B cell (primary cell): ENCODE data around the gene CERS6. TPM values are rescaled to one million over a fixed set of nuclear protein-coding genes. Genes with fewer than 3 reads are reported as not detected.

Source experiments
- ATAC-seq: fragments of 200-7000 bp; cut with Tn5 transposase; one replicate; pipeline ENCODE4 v1.10.0; 2021; ENCODE audit warnings: low read depth, mild to moderate bottlenecking, moderate number of reproducible peaks, moderate library complexity
- CTCF ChIA-PET: fragments of 350-600 bp; sonication (Branson Sonifier 250); formaldehyde crosslinking; loops from one replicate; lab custom pipeline; 2021; ENCODE audit warnings: antibody characterized with exemption, inconsistent platforms; lab: Charles Lee
- POLR2A ChIA-PET: fragments of 350-600 bp; sonication (Branson Sonifier 250); formaldehyde crosslinking; loops from one replicate; lab custom pipeline; 2021; ENCODE audit warnings: antibody characterized with exemption; lab: Charles Lee
- DNase-seq: peaks from one replicate; pipeline ENCODE4 v3.0.0; 2013
- H2AFZ ChIP-seq: 2 replicates; pipeline ENCODE4 v1.6.1; 2012; ENCODE audit warnings: mild to moderate bottlenecking, low read depth, low read length; ENCODE audit not compliant: insufficient read depth, poor library complexity, severe bottlenecking
- H3K27ac ChIP-seq, 2 donors: 1 replicate in 1 of 2; 2 replicates in 1 of 2; pipeline ENCODE4 v1.5.1; 2012 to 2013; ENCODE audit warnings: low read length in 2 of 2, mild to moderate bottlenecking in 2 of 2, moderate library complexity in 1 of 2
- H3K27me3 ChIP-seq, 4 experiments: fragments of 200-600 bp in 1 of 4; sonication (generic) in 1 of 4; replicated peaks in 1 of 4; 1 replicate in 2 of 4; 2 replicates in 2 of 4; pipeline versions ENCODE4 v1.6.1 to v1.7.0; 2013 to 2016; ENCODE audit warnings: low read length in 3 of 4, mild to moderate bottlenecking in 2 of 4, mixed read lengths in 1 of 4, moderate library complexity in 1 of 4; ENCODE audit not compliant: insufficient read depth in 4 of 4, control insufficient read depth in 3 of 4; ENCODE audit errors: control extremely low read depth in 1 of 4
- H3K36me3 ChIP-seq, 2 experiments: replicated peaks in 1 of 2; 1 replicate in 1 of 2; 2 replicates in 1 of 2; pipeline versions ENCODE4 v1.6.1 to v1.7.1; 2013; ENCODE audit warnings: low read length in 1 of 2; ENCODE audit not compliant: insufficient read depth in 2 of 2, control insufficient read depth in 1 of 2; ENCODE audit errors: control extremely low read depth in 1 of 2, extremely low read depth in 1 of 2
- H3K4me1 ChIP-seq, 2 donors: fragments of 200-600 bp in 1 of 2; sonication (generic) in 1 of 2; 1 replicate in 1 of 2; 2 replicates in 1 of 2; pipeline versions ENCODE4 v1.5.1 to v1.6.1; 2013 to 2017; ENCODE audit warnings: low read length in 2 of 2; ENCODE audit not compliant: control insufficient read depth in 2 of 2, insufficient read depth in 2 of 2
- H3K4me2 ChIP-seq: replicated peaks from 2 replicates; pipeline ENCODE3; 2012; ENCODE audit warnings: mild to moderate bottlenecking, low read depth, low read length; ENCODE audit not compliant: poor library complexity, severe bottlenecking
- H3K4me3 ChIP-seq, 5 experiments: fragments of 200-600 bp in 1 of 5; sonication (generic) in 1 of 5; 1 replicate in 3 of 5; 2 replicates in 2 of 5; pipeline versions ENCODE4 v1.5.1 to v1.7.0; 2011 to 2016; ENCODE audit warnings: low read length in 4 of 5, mild to moderate bottlenecking in 4 of 5, low read depth in 2 of 5, control low read depth in 1 of 5, moderate library complexity in 1 of 5; ENCODE audit not compliant: insufficient read depth in 1 of 5; ENCODE audit errors: control extremely low read depth in 1 of 5, extremely low read depth in 1 of 5
- H3K79me2 ChIP-seq: fragments of 200-600 bp; sonication (generic); one replicate; pipeline ENCODE4 v1.6.0; 2016; ENCODE audit warnings: low read length; ENCODE audit not compliant: control insufficient read depth, insufficient read depth
- H3K9ac ChIP-seq: fragments of 200-600 bp; sonication (generic); 2 replicates; pipeline ENCODE4 v1.6.1; 2017; ENCODE audit warnings: mild to moderate bottlenecking, low read length, moderate library complexity
- H3K9me3 ChIP-seq, 3 donors: one replicate each; pipeline versions ENCODE4 v1.6.1 to v1.7.1; 2013; ENCODE audit warnings: low read length in 2 of 3; ENCODE audit not compliant: control insufficient read depth in 2 of 3, insufficient read depth in 1 of 3; ENCODE audit errors: control extremely low read depth in 1 of 3
- H4K20me1 ChIP-seq: 2 replicates; pipeline ENCODE4 v1.6.0; 2012; ENCODE audit warnings: mild to moderate bottlenecking, low read length; ENCODE audit not compliant: insufficient read depth, control insufficient read depth, poor library complexity, severe bottlenecking
- H3K27ac Mint-ChIP-seq: one replicate; pipeline ENCODE4 v1.8.0; 2021; ENCODE audit warnings: mixed read lengths
- H3K27me3 Mint-ChIP-seq: one replicate; pipeline ENCODE4 v1.8.0; 2021; ENCODE audit warnings: mixed read lengths
- H3K4me1 Mint-ChIP-seq: one replicate; pipeline ENCODE4 v1.8.0; 2021; ENCODE audit warnings: mixed read lengths
- H3K4me3 Mint-ChIP-seq: one replicate; pipeline ENCODE4 v1.8.0; 2021; ENCODE audit warnings: mixed read lengths
- H3K9me3 Mint-ChIP-seq: one replicate; pipeline ENCODE4 v1.8.0; 2022; ENCODE audit warnings: mixed read lengths; ENCODE audit not compliant: insufficient read depth
- EZH2 ChIP-seq: IDR thresholded peaks from 2 replicates; pipeline ENCODE4 v1.6.1; 2012; ENCODE audit warnings: borderline replicate concordance, low read depth, mild to moderate bottlenecking, moderate library complexity, low read length; ENCODE audit not compliant: insufficient read depth, poor library complexity, severe bottlenecking
- WGBS: methylation state at CpG from one replicate; pipeline ENCODE4 v1.1.5; 2013; ENCODE audit warnings: missing lambda C conversion rate; ENCODE audit not compliant: insufficient coverage; 5-methylcytosine and 5-hydroxymethylcytosine counted together
- intact Hi-C: fragments of 100-400 bp; cut with micrococcal nuclease; formaldehyde crosslinking; loops from one replicate; pipeline ENCODE4 v1.10.0; 2022
- polyA plus RNA-seq: library from polyadenylated mRNA; depleted of rRNA; stranded (reverse); fragments of >200 nt; gene quantifications from 2 replicates; pipeline ENCODE4 v1.2.3, GENCODE V29; 2012
- total RNA-seq, 2 donors: library from RNA; stranded (reverse); fragments of 120-200 nt in 1 of 2; gene quantifications; 1 replicate in 1 of 2; 2 replicates in 1 of 2; pipeline versions ENCODE4 v1.2.3 to v1.2.4, GENCODE V29; 2013 to 2022
- TF ChIP-seq, protein P1 (sequence below): fragments of 200-600 bp; IDR thresholded peaks from one replicate; pipeline ENCODE4 v1.8.0; 2022; ENCODE audit warnings: antibody characterized with exemption, mild to moderate bottlenecking

The CERS6 gene
- total and polyA plus RNA-seq, 2 donors (not counting 1 experiment from before 2014, with no cell fraction given): 2.2 to 5.5 TPM

- peaks cover 12% of the 10 kb centered on the region for H3K4me1 Mint-ChIP-seq
- ChIA-PET POLR2A (no interaction called here), CTCF (interaction anchor here (1.0 kb wide), 1 partner anchor 402 kb away, joined by 3 read pairs; no protein-coding TSS in a partner anchor)
- H3K9me3 Mint-ChIP-seq: no peaks in the 10 kb centered on the region
- intact Hi-C loops: no loop called here
- TF ChIP-seq, protein P1, sequence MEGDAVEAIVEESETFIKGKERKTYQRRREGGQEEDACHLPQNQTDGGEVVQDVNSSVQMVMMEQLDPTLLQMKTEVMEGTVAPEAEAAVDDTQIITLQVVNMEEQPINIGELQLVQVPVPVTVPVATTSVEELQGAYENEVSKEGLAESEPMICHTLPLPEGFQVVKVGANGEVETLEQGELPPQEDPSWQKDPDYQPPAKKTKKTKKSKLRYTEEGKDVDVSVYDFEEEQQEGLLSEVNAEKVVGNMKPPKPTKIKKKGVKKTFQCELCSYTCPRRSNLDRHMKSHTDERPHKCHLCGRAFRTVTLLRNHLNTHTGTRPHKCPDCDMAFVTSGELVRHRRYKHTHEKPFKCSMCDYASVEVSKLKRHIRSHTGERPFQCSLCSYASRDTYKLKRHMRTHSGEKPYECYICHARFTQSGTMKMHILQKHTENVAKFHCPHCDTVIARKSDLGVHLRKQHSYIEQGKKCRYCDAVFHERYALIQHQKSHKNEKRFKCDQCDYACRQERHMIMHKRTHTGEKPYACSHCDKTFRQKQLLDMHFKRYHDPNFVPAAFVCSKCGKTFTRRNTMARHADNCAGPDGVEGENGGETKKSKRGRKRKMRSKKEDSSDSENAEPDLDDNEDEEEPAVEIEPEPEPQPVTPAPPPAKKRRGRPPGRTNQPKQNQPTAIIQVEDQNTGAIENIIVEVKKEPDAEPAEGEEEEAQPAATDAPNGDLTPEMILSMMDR: no peak
- no peak for TF ChIP-seq EZH2
- no peaks in the 10 kb centered on the region for H3K9me3 ChIP-seq
- H3K4me3 Mint-ChIP-seq: no peak overlapping the region
- no peak overlapping the region for H3K27ac Mint-ChIP-seq
- ATAC-seq: no peak
- no peak overlapping the region for H3K4me3 ChIP-seq
- DNase-seq: no peak
- no peak overlapping the region for H2AFZ ChIP-seq
- H3K27me3 ChIP-seq: no peaks in the 10 kb centered on the region
- no peaks in the 10 kb centered on the region for H3K27me3 Mint-ChIP-seq
- H3K9ac ChIP-seq: no peak overlapping the region
- no peaks in the 10 kb centered on the region for H3K36me3 ChIP-seq
- no peak overlapping the region for H3K27ac ChIP-seq
- H3K79me2 ChIP-seq: no peaks in the 10 kb centered on the region
- WGBS: 100% methylated on average over 3 of the region's 8 CpGs
- no peaks in the 10 kb centered on the region for H4K20me1 ChIP-seq
- no peak overlapping the region for H3K4me2 ChIP-seq
- no peaks in the 10 kb centered on the region for H3K4me1 ChIP-seq
Observed at GRCh38 chr2:168753765-168754329, 297.8 kb downstream of the CERS6 start.

GRCh38 chr2:168757223-168757622 is 301.2 kb downstream of the CERS6 start:
- Mint-ChIP-seq H3K9me3 (no peaks in the 10 kb centered on the region), H3K4me3 (no peak overlapping the region), H3K4me1 (peaks cover 4% of the 10 kb centered on the region), H3K27ac (no peak overlapping the region), H3K27me3 (no peaks in the 10 kb centered on the region)
- TF ChIP-seq, protein P1: no peak
- TF ChIP-seq EZH2: no peak
- ChIA-PET CTCF (interaction anchor here (0.8 to 3.6 kb wide), 2 partner anchors 410 to 411 kb away, joined by 3 to 62 read pairs; no protein-coding TSS in a partner anchor), POLR2A (no interaction called here)
- no peak overlapping the region for H3K4me2 ChIP-seq
- intact Hi-C loops: loop anchor here (5.0 kb wide), 1 partner anchor 45 kb away; no protein-coding TSS in a partner anchor
- H4K20me1 ChIP-seq: no peaks in the 10 kb centered on the region
- no peak overlapping the region for H3K9ac ChIP-seq
- no peaks in the 10 kb centered on the region for H3K27me3 ChIP-seq
- no peaks in the 10 kb centered on the region for H3K79me2 ChIP-seq
- no peak overlapping the region for H3K4me3 ChIP-seq
- no peaks in the 10 kb centered on the region for H3K4me1 ChIP-seq
- H3K27ac ChIP-seq: no peak overlapping the region
- H3K9me3 ChIP-seq: no peaks in the 10 kb centered on the region
- DNase-seq (no peak), ATAC-seq (no peak)
- H2AFZ ChIP-seq: no peak overlapping the region
- 85% methylated on average over 2 of the region's 3 CpGs for WGBS
- no peaks in the 10 kb centered on the region for H3K36me3 ChIP-seq
